Trophoblast cell (in vitro differentiated cells and primary cell): ENCODE measurements around the gene WFDC10A.

Experiments
- DNase-seq, 2 donors: peaks; one replicate each; pipeline ENCODE4 v3.0.0-alpha.2; 2016
- H2AFZ ChIP-seq: 2 replicates; pipeline ENCODE4 v1.6.1; 2013; ENCODE audit warnings: low read length, moderate library complexity, mild to moderate bottlenecking; ENCODE audit not compliant: insufficient read depth, poor library complexity
- H2AK5ac ChIP-seq: 2 replicates; pipeline ENCODE4 v1.6.1; 2013; ENCODE audit warnings: mild to moderate bottlenecking, low read length
- H2BK120ac ChIP-seq: 2 replicates; pipeline ENCODE4 v1.6.1; 2013; ENCODE audit warnings: low read length, mild to moderate bottlenecking, moderate library complexity; ENCODE audit not compliant: insufficient read depth, poor library complexity
- H2BK12ac ChIP-seq: 2 replicates; pipeline ENCODE4 v1.6.1; 2013; ENCODE audit warnings: mild to moderate bottlenecking, low read length, moderate library complexity
- H2BK5ac ChIP-seq: 2 replicates; pipeline ENCODE4 v1.6.1; 2013; ENCODE audit warnings: low read length, low read depth, moderate library complexity, mild to moderate bottlenecking; ENCODE audit not compliant: poor library complexity
- H3K14ac ChIP-seq: 2 replicates; pipeline ENCODE4 v1.6.1; 2013; ENCODE audit warnings: mild to moderate bottlenecking, low read length
- H3K18ac ChIP-seq: 2 replicates; pipeline ENCODE4 v1.6.1; 2013; ENCODE audit warnings: mild to moderate bottlenecking, low read length
- H3K23ac ChIP-seq: 2 replicates; pipeline ENCODE4 v1.6.1; 2013; ENCODE audit warnings: low read length
- H3K27ac ChIP-seq: 2 replicates; pipeline ENCODE4 v1.5.1; 2013; ENCODE audit warnings: low read depth, mild to moderate bottlenecking, inconsistent platforms, low read length, moderate library complexity
- H3K27me3 ChIP-seq: 2 replicates; pipeline ENCODE4 v1.6.1; 2013; ENCODE audit warnings: inconsistent platforms, mild to moderate bottlenecking, low read length, moderate library complexity; ENCODE audit not compliant: insufficient read depth
- H3K36me3 ChIP-seq, 2 experiments: 1 replicate in 1 of 2; 2 replicates in 1 of 2; pipeline ENCODE4 v1.6.1; 2013; ENCODE audit warnings: low read length in 2 of 2, mild to moderate bottlenecking in 2 of 2, moderate library complexity in 1 of 2; ENCODE audit not compliant: insufficient read depth in 2 of 2, control insufficient read depth in 1 of 2
- H3K4ac ChIP-seq: 2 replicates; pipeline ENCODE4 v1.6.1; 2013; ENCODE audit warnings: low read depth, mild to moderate bottlenecking, low read length, moderate library complexity
- H3K4me1 ChIP-seq, 2 experiments: 1 replicate in 1 of 2; 2 replicates in 1 of 2; pipeline ENCODE4 v1.6.1; 2013; ENCODE audit warnings: low read length in 2 of 2, mild to moderate bottlenecking in 2 of 2, moderate library complexity in 1 of 2; ENCODE audit not compliant: insufficient read depth in 2 of 2, control insufficient read depth in 1 of 2
- H3K4me2 ChIP-seq: 2 replicates; pipeline ENCODE4 v1.6.1; 2013; ENCODE audit warnings: inconsistent platforms, mild to moderate bottlenecking, low read length, moderate library complexity
- H3K4me3 ChIP-seq: 2 replicates; pipeline ENCODE4 v1.5.1; 2013; ENCODE audit warnings: mild to moderate bottlenecking, low read depth, low read length, inconsistent platforms
- H3K79me1 ChIP-seq: one replicate; pipeline ENCODE4 v1.6.1; 2013; ENCODE audit warnings: low read length
- H3K79me2 ChIP-seq: 2 replicates; pipeline ENCODE4 v1.6.1; 2013; ENCODE audit warnings: low read length, mild to moderate bottlenecking; ENCODE audit not compliant: control insufficient read depth, insufficient read depth, poor library complexity
- H3K9ac ChIP-seq: 2 replicates; pipeline ENCODE4 v1.6.1; 2013; ENCODE audit warnings: mild to moderate bottlenecking, low read length
- H3K9me3 ChIP-seq: 2 replicates; pipeline ENCODE4 v1.6.1; 2013; ENCODE audit warnings: low read depth, mild to moderate bottlenecking, control low read depth, inconsistent platforms, low read length; ENCODE audit not compliant: insufficient read depth
- H4K12ac ChIP-seq: 2 replicates; pipeline ENCODE4 v1.6.1; 2013; ENCODE audit warnings: low read depth, mild to moderate bottlenecking, low read length, moderate library complexity
- H4K8ac ChIP-seq: 2 replicates; pipeline ENCODE4 v1.6.1; 2013; ENCODE audit warnings: low read depth, mild to moderate bottlenecking, low read length, moderate library complexity
- H4K91ac ChIP-seq: one replicate; pipeline ENCODE4 v1.6.1; 2013; ENCODE audit warnings: low read depth, mild to moderate bottlenecking, low read length, moderate library complexity
- WGBS: extraction: QIAGEN DNeasy Blood & Tissue Kit; methylation state at CpG from one replicate; pipeline ENCODE4 v1.1.7; 2013; ENCODE audit warnings: missing lambda C conversion rate; ENCODE audit not compliant: insufficient read length, insufficient coverage; ENCODE audit errors: extremely low coverage; 5-methylcytosine and 5-hydroxymethylcytosine counted together

Gene WFDC10A

GRCh38 chr20:45612314-45612713 lies 17.2 kb upstream of the WFDC10A start:
- Histone ChIP-seq H2AK5ac (no peak overlapping the region), H3K4me1 (peaks cover 0 to 4% of the 10 kb centered on the region in 2 experiments), H3K9me3 (no peaks in the 10 kb centered on the region), H3K79me1 (no peaks in the 10 kb centered on the region), H2AFZ (no peak overlapping the region), H3K4ac (no peak overlapping the region), H3K9ac (no peak overlapping the region), H3K4me2 (no peak overlapping the region), H2BK5ac (no peak overlapping the region), H3K79me2 (no peaks in the 10 kb centered on the region), H3K14ac (no peak overlapping the region), H4K8ac (no peak overlapping the region), H3K36me3 (no peaks in the 10 kb centered on the region), H3K4me3 (no peak overlapping the region), H2BK12ac (no peak overlapping the region), H3K23ac (no peak overlapping the region), H3K27ac (no peak overlapping the region), H3K18ac (no peak overlapping the region), H3K27me3 (no peaks in the 10 kb centered on the region), H4K12ac (no peak overlapping the region), H2BK120ac (no peak overlapping the region), H4K91ac (no peak overlapping the region)
- peak in 1 of 2 donors; percentile 0 for DNase-seq

GRCh38 chr20:45617591-45617990 lies 11.9 kb upstream of the WFDC10A start:
- Histone ChIP-seq H3K23ac (no peak overlapping the region), H3K9me3 (no peaks in the 10 kb centered on the region), H2BK5ac (no peak overlapping the region), H4K91ac (no peak overlapping the region), H3K14ac (no peak overlapping the region), H2BK120ac (no peak overlapping the region), H3K27me3 (no peaks in the 10 kb centered on the region), H3K4me3 (no peak overlapping the region), H3K18ac (no peak overlapping the region), H3K79me2 (no peaks in the 10 kb centered on the region), H3K9ac (no peak overlapping the region), H3K4me1 (no peaks in the 10 kb centered on the region), H2BK12ac (no peak overlapping the region), H2AFZ (no peak overlapping the region), H2AK5ac (no peak overlapping the region), H3K27ac (no peak overlapping the region), H4K12ac (no peak overlapping the region), H3K36me3 (no peaks in the 10 kb centered on the region), H3K4ac (no peak overlapping the region), H3K4me2 (no peak overlapping the region), H4K8ac (no peak overlapping the region), H3K79me1 (no peaks in the 10 kb centered on the region)
- DNase-seq: no peak
- WGBS: no CpG with 5 or more reads among the region's 2 CpGs

- H3K9me3 ChIP-seq: no peaks in the 10 kb centered on the region
- no peak for DNase-seq
- H2BK5ac ChIP-seq: no peak overlapping the region
- H2BK120ac ChIP-seq: no peak overlapping the region
- H4K12ac ChIP-seq: no peak overlapping the region
- no peak overlapping the region for H3K23ac ChIP-seq
- no peaks in the 10 kb centered on the region for H3K4me1 ChIP-seq
- H2AFZ ChIP-seq: no peak overlapping the region
- no peaks in the 10 kb centered on the region for H3K79me2 ChIP-seq
- no peak overlapping the region for H3K27ac ChIP-seq
- no peaks in the 10 kb centered on the region for H3K79me1 ChIP-seq
- H3K4me3 ChIP-seq: no peak overlapping the region
- no peak overlapping the region for H2BK12ac ChIP-seq
- H3K9ac ChIP-seq: peak overlapping the region; percentile 58
- WGBS: no CpG with 5 or more reads among the region's 2 CpGs
- H3K27me3 ChIP-seq: no peaks in the 10 kb centered on the region
- H3K14ac ChIP-seq: no peak overlapping the region
- no peak overlapping the region for H3K4me2 ChIP-seq
- H3K36me3 ChIP-seq: no peaks in the 10 kb centered on the region
- no peak overlapping the region for H3K18ac ChIP-seq
- H3K4ac ChIP-seq: no peak overlapping the region
- H2AK5ac ChIP-seq: no peak overlapping the region
- H4K91ac ChIP-seq: no peak overlapping the region
- H4K8ac ChIP-seq: no peak overlapping the region
These were observed 7.9 kb upstream of the WFDC10A start for GRCh38 chr20:45621593-45621992.

GRCh38 chr20:45626540-45626939 lies 3.0 kb upstream of the WFDC10A start:
- H4K8ac ChIP-seq: no peak overlapping the region
- H2BK120ac ChIP-seq: no peak overlapping the region
- H4K12ac ChIP-seq: no peak overlapping the region
- no peaks in the 10 kb centered on the region for H3K79me1 ChIP-seq
- no peak for DNase-seq
- H3K4me1 ChIP-seq: no peaks in the 10 kb centered on the region
- no peak overlapping the region for H3K4me3 ChIP-seq
- no peak overlapping the region for H3K27ac ChIP-seq
- H3K9ac ChIP-seq: no peak overlapping the region
- no peak overlapping the region for H2AFZ ChIP-seq
- no peak overlapping the region for H3K14ac ChIP-seq
- H3K79me2 ChIP-seq: no peaks in the 10 kb centered on the region
- H3K27me3 ChIP-seq: no peaks in the 10 kb centered on the region
- no peak overlapping the region for H2BK5ac ChIP-seq
- H3K23ac ChIP-seq: no peak overlapping the region
- H4K91ac ChIP-seq: no peak overlapping the region
- WGBS: no CpG with 5 or more reads among the region's 2 CpGs
- no peak overlapping the region for H2BK12ac ChIP-seq
- no peak overlapping the region for H3K4ac ChIP-seq
- H3K36me3 ChIP-seq: no peaks in the 10 kb centered on the region
- H3K9me3 ChIP-seq: peaks cover 2% of the 10 kb centered on the region
- H2AK5ac ChIP-seq: no peak overlapping the region
- H3K18ac ChIP-seq: no peak overlapping the region
- H3K4me2 ChIP-seq: no peak overlapping the region

- H2BK12ac ChIP-seq: no peak overlapping the region
- no peak overlapping the region for H3K4me3 ChIP-seq
- no peak overlapping the region for H4K91ac ChIP-seq
These were observed 832 bp downstream of the WFDC10A start for GRCh38 chr20:45630371-45630770.

More at GRCh38 chr20:45630371-45630770, 832 bp downstream of the WFDC10A start:
- H2BK5ac ChIP-seq: no peak overlapping the region
- H3K9me3 ChIP-seq: peaks cover 2% of the 10 kb centered on the region
- no peak overlapping the region for H3K18ac ChIP-seq
- no peak overlapping the region for H3K23ac ChIP-seq
- DNase-seq: peak; percentile 7 to 59
- no peak overlapping the region for H3K14ac ChIP-seq
- no peak overlapping the region for H2BK120ac ChIP-seq
- no peak overlapping the region for H3K4ac ChIP-seq
- H2AK5ac ChIP-seq: no peak overlapping the region
- no peak overlapping the region for H3K9ac ChIP-seq
- H4K12ac ChIP-seq: no peak overlapping the region
- H3K79me2 ChIP-seq: no peaks in the 10 kb centered on the region
- no peaks in the 10 kb centered on the region for H3K36me3 ChIP-seq
- H3K27me3 ChIP-seq: no peaks in the 10 kb centered on the region
- no peak overlapping the region for H3K4me2 ChIP-seq
- no peak overlapping the region for H2AFZ ChIP-seq
- H3K79me1 ChIP-seq: no peaks in the 10 kb centered on the region
- H4K8ac ChIP-seq: no peak overlapping the region
- no peak overlapping the region for H3K27ac ChIP-seq
- no peaks in the 10 kb centered on the region for H3K4me1 ChIP-seq
